IMR-90 (cell line): ENCODE measurements around the gene TTLL11. TPM values are rescaled to one million over a fixed set of nuclear protein-coding genes. Genes with fewer than 3 reads are reported as not detected.

Source experiments
- ATAC-seq: fragments of 200-7000 bp; cut with Tn5 transposase; 2 replicates; pipeline ENCODE4 v1.9.1; 2020; ENCODE audit warnings: low read depth, mild to moderate bottlenecking, moderate library complexity
- BruUV-seq: library from RNA; stranded (reverse); fragments of 400-500 nt; replicated peaks from 2 replicates; lab custom pipeline; 2021; lab: Mats Ljungman, UMichigan
- CTCF ChIA-PET: fragments of 300-600 bp; formaldehyde crosslinking; extraction: SDS; loops from one replicate; lab custom pipeline; 2021; ENCODE audit warnings: antibody characterized with exemption; lab: Yijun Ruan, JAX
- POLR2A ChIA-PET: fragments of 300-600 bp; sonication (Branson Sonifier 250); formaldehyde crosslinking; loops from one replicate; lab custom pipeline; 2022; ENCODE audit warnings: antibody characterized with exemption; ENCODE audit not compliant: unreplicated experiment; lab: Charles Lee
- DNase-seq: peaks from one replicate; pipeline ENCODE4 v3.0.0; 2013
- H2AFZ ChIP-seq: replicated peaks from 2 replicates; pipeline ENCODE3; 2013; ENCODE audit warnings: low read length, mild to moderate bottlenecking; ENCODE audit not compliant: poor library complexity
- H2AK5ac ChIP-seq: 2 replicates; pipeline ENCODE4 v1.6.1; 2013; ENCODE audit warnings: low read depth, low read length, inconsistent platforms
- H2AK9ac ChIP-seq: replicated peaks from 2 replicates; pipeline ENCODE3; 2013; ENCODE audit warnings: mild to moderate bottlenecking, low read depth, low read length, moderate library complexity; ENCODE audit not compliant: poor library complexity
- H2BK120ac ChIP-seq: 2 replicates; pipeline ENCODE4 v1.6.1; 2013; ENCODE audit warnings: low read depth, low read length, inconsistent platforms
- H2BK15ac ChIP-seq: 3 replicates; pipeline ENCODE4 v1.6.1; 2013; ENCODE audit warnings: low read depth, low read length, inconsistent platforms
- H2BK20ac ChIP-seq: 2 replicates; pipeline ENCODE4 v1.6.1; 2013; ENCODE audit warnings: low read depth, mild to moderate bottlenecking, inconsistent platforms, low read length, moderate library complexity
- H2BK5ac ChIP-seq: 2 replicates; pipeline ENCODE4 v1.6.1; 2013; ENCODE audit warnings: mild to moderate bottlenecking, low read depth, low read length, inconsistent platforms; ENCODE audit not compliant: poor library complexity, severe bottlenecking
- H3K14ac ChIP-seq: replicated peaks from 2 replicates; pipeline ENCODE4 v1.6.1; 2013; ENCODE audit warnings: low read depth, low read length, inconsistent platforms
- H3K18ac ChIP-seq: 2 replicates; pipeline ENCODE4 v1.6.1; 2013; ENCODE audit warnings: low read depth, low read length, control low read depth
- H3K23ac ChIP-seq: 2 replicates; pipeline ENCODE4 v1.6.1; 2013; ENCODE audit warnings: low read depth, low read length, inconsistent platforms
- H3K27ac ChIP-seq: 2 replicates; pipeline ENCODE4 v1.5.1; 2013; ENCODE audit warnings: mild to moderate bottlenecking, control low read depth, low read length; ENCODE audit not compliant: insufficient read depth
- H3K27me3 ChIP-seq: 2 replicates; pipeline ENCODE4 v1.6.1; 2013; ENCODE audit warnings: low read length; ENCODE audit not compliant: control insufficient read depth, insufficient read depth
- H3K36me3 ChIP-seq: 2 replicates; pipeline ENCODE4 v1.6.1; 2013; ENCODE audit warnings: low read length, mixed read lengths; ENCODE audit not compliant: control insufficient read depth, insufficient read depth
- H3K4ac ChIP-seq: 2 replicates; pipeline ENCODE4 v1.6.1; 2013; ENCODE audit warnings: low read depth, low read length, inconsistent platforms
- H3K4me1 ChIP-seq: 2 replicates; pipeline ENCODE4 v1.6.1; 2013; ENCODE audit warnings: low read length, mixed read lengths; ENCODE audit not compliant: control insufficient read depth, insufficient read depth
- H3K4me2 ChIP-seq: 2 replicates; pipeline ENCODE4 v1.6.1; 2013; ENCODE audit warnings: low read depth, mild to moderate bottlenecking, control low read depth, low read length, moderate library complexity
- H3K4me3 ChIP-seq: 2 replicates; pipeline ENCODE4 v1.5.1; 2013; ENCODE audit warnings: low read depth, mild to moderate bottlenecking, control low read depth, low read length, moderate library complexity; ENCODE audit not compliant: insufficient read depth
- H3K56ac ChIP-seq: 2 replicates; pipeline ENCODE4 v1.6.1; 2013; ENCODE audit warnings: low read length, inconsistent platforms; ENCODE audit not compliant: insufficient read depth; ENCODE audit errors: extremely low read depth
- H3K79me1 ChIP-seq, 2 experiments: 2 replicates each; pipeline ENCODE4 v1.6.1; 2013; ENCODE audit warnings: low read length in 2 of 2, inconsistent platforms in 1 of 2, low read depth in 1 of 2
- H3K9ac ChIP-seq: 2 replicates; pipeline ENCODE4 v1.6.1; 2013; ENCODE audit warnings: low read depth, low read length, control low read depth
- H3K9me1 ChIP-seq: 2 replicates; pipeline ENCODE4 v1.6.1; 2013; ENCODE audit warnings: low read length, inconsistent platforms; ENCODE audit not compliant: insufficient read depth
- H3K9me3 ChIP-seq: 2 replicates; pipeline ENCODE4 v1.6.1; 2013; ENCODE audit warnings: low read length; ENCODE audit not compliant: control insufficient read depth, insufficient read depth
- H4K20me1 ChIP-seq: 2 replicates; pipeline ENCODE4 v1.6.1; 2013; ENCODE audit warnings: low read length, inconsistent platforms; ENCODE audit not compliant: insufficient read depth
- H4K5ac ChIP-seq: 2 replicates; pipeline ENCODE4 v1.6.1; 2013; ENCODE audit warnings: mild to moderate bottlenecking, low read depth, low read length, control low read depth
- H4K8ac ChIP-seq, 2 experiments: 2 replicates each; pipeline ENCODE4 v1.6.1; 2013; ENCODE audit warnings: low read depth in 2 of 2, low read length in 2 of 2, control low read depth in 1 of 2, inconsistent platforms in 1 of 2
- H4K91ac ChIP-seq: 2 replicates; pipeline ENCODE4 v1.6.1; 2013; ENCODE audit warnings: low read depth, low read length, inconsistent platforms; ENCODE audit not compliant: insufficient read depth
- USF2 ChIP-seq: fragments of 150-350 bp; IDR thresholded peaks from 2 replicates; pipeline ENCODE4 v1.6.1; 2017; ENCODE audit warnings: mild to moderate bottlenecking, antibody characterized with exemption, low read length, low read depth
- WGBS, 2 experiments: methylation state at CpG; one replicate each; pipeline versions ENCODE4 v1.1.5 to v1.1.7; 2013; ENCODE audit warnings: missing lambda C conversion rate in 2 of 2; ENCODE audit not compliant: insufficient read length in 1 of 2; ENCODE audit errors: extremely low coverage in 2 of 2; 5-methylcytosine and 5-hydroxymethylcytosine counted together
- dilution Hi-C: fragments of 300-500 bp; cut with HindIII; formaldehyde crosslinking; loops from one replicate; pipeline ENCODE4 v1.14.3; 2018; ENCODE audit warnings: low sequenced_read_pairs; ENCODE audit not compliant: unreplicated experiment
- in situ Hi-C: fragments of 300-500 bp; cut with MboI; formaldehyde crosslinking; loops from 3 replicates; pipeline ENCODE4 v1.14.3; 2019; ENCODE audit warnings: low sequenced_read_pairs, inconsistent platforms, mixed read lengths
- intact Hi-C: fragments of 100-400 bp; cut with micrococcal nuclease; formaldehyde crosslinking; loops from 2 replicates; pipeline ENCODE4 v1.10.0; 2022
- polyA plus RNA-seq, 3 experiments: library from polyadenylated mRNA; depleted of rRNA; stranded (reverse); fragments of >200 nt; gene quantifications; 2 replicates each; pipeline ENCODE4 v1.2.3, GENCODE V29; 2012; ENCODE audit warnings: low replicate concordance in 1 of 3
- total RNA-seq: library from RNA; depleted of rRNA; stranded (reverse); fragments of >200 nt; gene quantifications from 2 replicates; pipeline ENCODE4 v1.2.3, GENCODE V29; 2012

TTLL11 gene
- total and polyA plus RNA-seq, 2 of the 4 experiments (the other 2 are of a cell fraction) = 2.0 to 4.6 TPM

GRCh38 chr9:121917375-121918335 lies 175.5 kb downstream of the TTLL11 start:
- POLR2A ChIA-PET = no interaction called here
- dilution Hi-C loops = no loop called here
- 92% methylated on average over 2 of the region's 4 CpGs; no CpG with 5 or more reads in 1 of the 2 experiments for WGBS, 2 experiments

More at GRCh38 chr9:121917375-121918335, 175.5 kb downstream of the TTLL11 start:
- Histone ChIP-seq H3K79me1 (no peaks in the 10 kb centered on the region), H3K27ac (no peak overlapping the region), H3K9me3 (no peaks in the 10 kb centered on the region), H3K4me1 (peaks cover 2% of the 10 kb centered on the region), H4K20me1 (no peaks in the 10 kb centered on the region), H3K18ac (no peak overlapping the region), H2AK5ac (no peak overlapping the region), H3K4ac (no peak overlapping the region), H4K91ac (no peak overlapping the region), H2BK120ac (no peak overlapping the region), H2BK15ac (no peak overlapping the region), H3K4me2 (no peak overlapping the region), H3K4me3 (no peak overlapping the region), H2AK9ac (no peak overlapping the region), H3K56ac (no peak overlapping the region), H3K27me3 (no peaks in the 10 kb centered on the region), H3K36me3 (no peaks in the 10 kb centered on the region), H4K5ac (no peak overlapping the region), H3K14ac (no peak overlapping the region), H3K23ac (no peak overlapping the region), H2BK5ac (no peak overlapping the region), H2BK20ac (no peak overlapping the region), H3K9me1 (peaks cover 9% of the 10 kb centered on the region), H3K9ac (no peak overlapping the region), H4K8ac (no peak overlapping the region), H2AFZ (no peak overlapping the region)
- TF ChIP-seq USF2 = no peak
- CTCF ChIA-PET = interaction anchor here (0.7 kb wide), 1 partner anchor 235 kb away, joined by 3 read pairs; no protein-coding TSS in a partner anchor
- in situ Hi-C loops = no loop called here
- intact Hi-C loops = no loop called here
- BruUV-seq = no TSS peak
- DNase-seq = no peak
- no peak for ATAC-seq
